GM06990 (cell line): ENCODE results near the gene PC.

Source experiments
- DNase-seq: peaks from one replicate; pipeline ENCODE4 v3.0.0-alpha.2; 2011; ENCODE audit not compliant: insufficient read length; ENCODE audit errors: extremely low read depth
- H3K27me3 ChIP-seq: replicated peaks from 2 replicates; pipeline ENCODE4 v1.6.0; 2011; ENCODE audit warnings: low read length; ENCODE audit not compliant: control insufficient read depth, insufficient read depth
- H3K36me3 ChIP-seq: 2 replicates; pipeline ENCODE4 v1.5.1; 2011; ENCODE audit warnings: low read length; ENCODE audit not compliant: control insufficient read depth, insufficient read depth
- H3K4me3 ChIP-seq: replicated peaks from 2 replicates; pipeline ENCODE4 v1.5.1; 2011; ENCODE audit warnings: low read depth, mild to moderate bottlenecking, control low read depth, low read length
- TF ChIP-seq, protein P1 (sequence below): IDR thresholded peaks from 2 replicates; pipeline ENCODE4 v1.5.1; 2011; ENCODE audit warnings: low read length, control low read depth, mild to moderate bottlenecking, inconsistent platforms; ENCODE audit not compliant: insufficient read depth, poor library complexity, severe bottlenecking

The PC gene

DNA sequence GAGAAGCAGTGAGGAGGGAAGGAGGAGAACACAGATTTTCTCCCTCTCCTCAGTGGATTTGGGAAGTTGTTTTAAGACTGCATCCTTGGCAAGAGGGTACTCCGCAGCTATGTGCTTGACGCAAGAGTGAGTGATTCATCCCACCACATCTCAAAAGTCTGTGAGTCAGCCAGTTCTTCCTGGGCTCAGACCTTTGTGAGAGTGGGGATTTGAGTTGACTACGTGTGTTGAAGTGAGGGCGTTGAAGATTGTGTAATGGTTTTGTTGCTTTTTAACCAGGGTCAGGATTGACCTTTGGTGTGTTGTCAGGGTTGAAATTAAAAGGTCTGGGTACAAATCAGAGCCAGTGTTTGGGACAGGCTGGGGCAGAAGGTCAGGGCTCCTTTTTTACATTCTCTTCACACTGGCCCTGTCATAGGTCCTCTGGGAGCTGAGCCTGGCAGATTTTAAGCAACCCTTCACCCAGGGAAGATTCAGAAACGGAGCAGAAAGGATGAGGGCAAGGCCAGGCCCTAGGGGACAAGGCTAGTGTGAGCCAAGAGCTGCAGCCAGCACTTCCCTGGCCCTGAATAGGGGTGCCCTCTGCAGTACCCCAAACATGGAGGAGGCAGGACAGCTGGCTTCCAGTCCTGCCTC is 12.7 kb upstream of the PC start:
- H3K27me3 ChIP-seq = no peaks in the 10 kb centered on the region; the same call in 1 of the 2 replicates
- no peak overlapping the region for H3K4me3 ChIP-seq
- TF ChIP-seq, protein P1, sequence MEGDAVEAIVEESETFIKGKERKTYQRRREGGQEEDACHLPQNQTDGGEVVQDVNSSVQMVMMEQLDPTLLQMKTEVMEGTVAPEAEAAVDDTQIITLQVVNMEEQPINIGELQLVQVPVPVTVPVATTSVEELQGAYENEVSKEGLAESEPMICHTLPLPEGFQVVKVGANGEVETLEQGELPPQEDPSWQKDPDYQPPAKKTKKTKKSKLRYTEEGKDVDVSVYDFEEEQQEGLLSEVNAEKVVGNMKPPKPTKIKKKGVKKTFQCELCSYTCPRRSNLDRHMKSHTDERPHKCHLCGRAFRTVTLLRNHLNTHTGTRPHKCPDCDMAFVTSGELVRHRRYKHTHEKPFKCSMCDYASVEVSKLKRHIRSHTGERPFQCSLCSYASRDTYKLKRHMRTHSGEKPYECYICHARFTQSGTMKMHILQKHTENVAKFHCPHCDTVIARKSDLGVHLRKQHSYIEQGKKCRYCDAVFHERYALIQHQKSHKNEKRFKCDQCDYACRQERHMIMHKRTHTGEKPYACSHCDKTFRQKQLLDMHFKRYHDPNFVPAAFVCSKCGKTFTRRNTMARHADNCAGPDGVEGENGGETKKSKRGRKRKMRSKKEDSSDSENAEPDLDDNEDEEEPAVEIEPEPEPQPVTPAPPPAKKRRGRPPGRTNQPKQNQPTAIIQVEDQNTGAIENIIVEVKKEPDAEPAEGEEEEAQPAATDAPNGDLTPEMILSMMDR = no peak
- no peaks in the 10 kb centered on the region for H3K36me3 ChIP-seq
- DNase-seq = no peak

DNA sequence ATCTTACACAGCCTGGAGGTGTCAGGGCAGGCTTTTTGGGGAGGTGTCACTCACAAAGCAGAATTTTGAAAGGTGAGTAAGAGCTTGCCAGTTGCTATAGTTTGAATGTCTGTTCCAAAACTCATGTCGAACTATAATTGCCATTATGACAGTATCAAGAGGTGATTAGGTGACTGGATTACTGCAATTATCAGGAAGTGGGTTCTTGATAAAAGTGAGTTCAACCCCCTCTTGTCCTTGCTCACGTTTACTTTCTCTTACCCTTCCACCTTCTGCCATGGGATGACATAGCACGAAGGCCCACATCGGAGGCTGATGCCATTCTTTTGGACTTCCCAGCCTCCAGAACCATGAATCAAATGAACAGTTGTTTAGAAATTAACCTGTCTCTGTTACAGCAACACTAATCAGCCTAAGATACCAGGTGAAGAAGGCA is 12.2 kb upstream of the PC start:
- TF ChIP-seq, protein P1 = no peak

DNA sequence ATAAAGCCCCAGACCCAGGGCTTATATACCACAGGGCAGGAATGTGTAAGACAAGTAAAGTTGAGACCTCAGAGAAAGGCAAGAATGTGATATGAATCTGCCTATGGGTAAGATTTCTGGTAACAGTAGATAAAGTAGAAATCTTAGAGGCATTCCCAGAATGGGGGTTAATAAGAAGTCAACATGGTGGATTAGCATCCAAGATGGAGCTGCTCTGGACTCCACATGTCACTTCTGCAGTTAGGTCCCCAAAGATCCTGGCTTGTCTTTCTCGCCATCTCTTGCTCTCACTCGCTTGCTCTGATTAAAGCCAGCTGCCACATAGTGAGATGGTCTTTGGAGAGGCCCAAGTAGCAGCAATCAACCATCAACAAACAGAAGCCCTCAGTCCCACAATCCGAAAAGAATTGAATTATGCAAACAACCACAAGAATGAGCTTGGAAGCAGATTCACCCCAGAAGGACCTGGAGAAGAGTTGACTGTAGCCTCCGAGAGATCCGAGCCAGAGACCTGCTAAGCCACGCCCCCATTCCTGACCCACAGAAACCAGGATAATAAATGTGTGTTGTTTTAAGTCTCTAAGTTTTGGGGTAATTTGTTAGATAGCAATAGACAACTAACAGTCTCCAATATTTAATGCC is 11.5 kb upstream of the PC start:
- Histone ChIP-seq H3K27me3 (no peaks in the 10 kb centered on the region; the same call in 1 of the 2 replicates), H3K4me3 (no peak overlapping the region), H3K36me3 (no peaks in the 10 kb centered on the region)
- DNase-seq = no peak
- TF ChIP-seq, protein P1 = no peak

More for the DNA sequence above, 12.2 kb upstream of the PC start:
- no peaks in the 10 kb centered on the region; the same call in 1 of the 2 replicates for H3K27me3 ChIP-seq
- no peak overlapping the region for H3K4me3 ChIP-seq
- no peak for DNase-seq
- H3K36me3 ChIP-seq = no peaks in the 10 kb centered on the region

DNA sequence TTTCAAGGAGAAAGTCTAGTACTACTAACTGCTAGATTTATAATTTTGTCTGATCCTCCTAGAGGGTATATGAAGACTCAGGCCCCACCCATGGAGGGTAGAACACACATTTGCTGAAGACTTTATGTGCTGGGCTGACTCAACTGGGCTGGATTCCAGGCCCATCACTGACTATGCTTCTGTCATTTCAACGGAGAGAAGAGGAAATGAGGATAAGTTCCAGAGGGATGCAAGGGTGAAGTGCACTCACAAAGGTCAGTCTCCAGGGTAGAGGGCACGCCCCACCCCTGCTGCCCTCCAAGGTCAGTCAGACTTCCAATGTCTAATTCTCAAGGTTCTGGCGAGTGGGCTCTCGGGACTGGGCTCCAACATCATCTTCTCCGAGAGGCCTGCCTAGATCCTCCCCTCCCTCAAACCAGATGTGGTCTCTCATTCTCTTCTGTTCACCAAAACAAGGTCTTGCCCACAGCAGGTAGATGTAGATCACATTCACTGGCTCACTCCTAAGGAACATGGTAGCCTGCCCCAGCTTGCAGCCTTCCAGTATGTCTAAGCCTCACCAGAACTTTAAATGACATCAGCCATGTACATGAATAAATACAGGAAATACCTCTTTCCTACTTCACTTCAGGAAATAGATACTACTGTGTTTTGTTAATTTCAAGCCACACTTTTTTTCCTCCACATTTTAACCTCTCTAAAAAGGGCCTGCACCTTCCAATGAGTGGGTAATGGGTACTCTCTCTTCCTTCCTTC is 9.7 kb upstream of the PC start:
- Histone ChIP-seq H3K27me3 (no peaks in the 10 kb centered on the region), H3K4me3 (no peak overlapping the region), H3K36me3 (no peaks in the 10 kb centered on the region)
- TF ChIP-seq, protein P1 = no peak
- no peak for DNase-seq

DNA sequence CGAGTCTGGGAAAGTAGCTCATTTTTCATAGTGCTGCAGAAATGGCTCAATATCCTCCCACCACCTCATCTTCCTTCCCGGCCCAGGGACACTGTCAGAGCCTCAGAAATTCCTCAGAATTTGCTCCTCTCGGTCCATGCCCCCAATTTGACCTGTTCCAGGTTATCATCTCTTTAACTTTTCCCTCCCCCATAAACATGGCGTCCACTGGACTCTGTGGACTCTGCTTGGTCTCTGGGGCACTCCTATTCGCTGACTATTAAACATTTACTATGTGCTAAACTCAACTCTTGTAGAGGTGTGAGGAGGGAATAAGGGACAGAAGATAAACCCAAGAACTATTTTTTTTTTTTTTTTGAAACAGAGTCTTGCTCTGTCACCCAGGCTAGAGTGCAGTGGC is 8.2 kb upstream of the PC start:
- TF ChIP-seq, protein P1 = no peak
- H3K27me3 ChIP-seq = no peaks in the 10 kb centered on the region
- DNase-seq = no peak
- no peaks in the 10 kb centered on the region for H3K36me3 ChIP-seq
- H3K4me3 ChIP-seq = no peak overlapping the region
